A673 (cell line): ENCODE data around the gene CCDC88C. TPM values are rescaled to one million over a fixed set of nuclear protein-coding genes. Genes with fewer than 3 reads are reported as not detected.

Experiments used
- BruUV-seq: library from RNA; stranded (reverse); fragments of 400-500 nt; replicated peaks from 2 replicates; lab custom pipeline; 2021; lab: Mats Ljungman, UMichigan
- CTCF ChIA-PET: fragments of 300-600 bp; sonication (Branson Sonifier 250); formaldehyde crosslinking; loops from one replicate; lab custom pipeline; 2022; ENCODE audit warnings: antibody characterized with exemption; lab: Charles Lee
- POLR2A ChIA-PET: fragments of 300-600 bp; sonication (Branson Sonifier 250); formaldehyde crosslinking; loops from one replicate; lab custom pipeline; 2022; ENCODE audit warnings: antibody characterized with exemption; ENCODE audit not compliant: low non-redundant PET; lab: Charles Lee
- DNase-seq: peaks from one replicate; pipeline ENCODE4 v3.0.0-alpha.2; 2015; ENCODE audit warnings: low spot score
- H3K27ac ChIP-seq: fragments of 200-600 bp; sonication (generic); 2 replicates; pipeline ENCODE4 v1.5.1; 2016; ENCODE audit warnings: mixed run types, low read depth, mild to moderate bottlenecking, mixed read lengths, antibody characterized with exemption, low read length; ENCODE audit not compliant: poor library complexity, severe bottlenecking
- H3K27me3 ChIP-seq: fragments of 200-600 bp; sonication (generic); replicated peaks from 2 replicates; pipeline ENCODE4 v1.6.1; 2017; ENCODE audit warnings: mixed run types, low read depth, mild to moderate bottlenecking, mixed read lengths, antibody characterized with exemption, low read length; ENCODE audit not compliant: insufficient read depth, poor library complexity
- H3K36me3 ChIP-seq: fragments of 200-600 bp; sonication (generic); 2 replicates; pipeline ENCODE4 v1.6.1; 2016; ENCODE audit warnings: mixed run types, mild to moderate bottlenecking, mixed read lengths, antibody characterized with exemption, low read length; ENCODE audit not compliant: insufficient read depth, poor library complexity, severe bottlenecking
- H3K4me1 ChIP-seq: fragments of 200-600 bp; sonication (generic); 2 replicates; pipeline ENCODE4 v1.6.1; 2017; ENCODE audit warnings: mixed run types, mild to moderate bottlenecking, mixed read lengths, antibody characterized with exemption, low read length; ENCODE audit not compliant: insufficient read depth, poor library complexity, severe bottlenecking
- H3K4me3 ChIP-seq: fragments of 200-600 bp; sonication (generic); 2 replicates; pipeline ENCODE4 v1.5.1; 2016; ENCODE audit warnings: low read depth, mixed run types, mild to moderate bottlenecking, mixed read lengths, low read length; ENCODE audit not compliant: poor library complexity, severe bottlenecking
- H3K9me3 ChIP-seq: fragments of 200-600 bp; sonication (generic); 2 replicates; pipeline ENCODE4 v1.6.1; 2016; ENCODE audit warnings: mixed run types, low read depth, mild to moderate bottlenecking, mixed read lengths, antibody characterized with exemption, low read length; ENCODE audit not compliant: poor library complexity, severe bottlenecking
- CTCF ChIP-seq: fragments of 300-800, 200-600 bp; sonication (generic); conservative IDR thresholded peaks from 2 replicates; pipeline ENCODE4 v1.5.1; 2017; ENCODE audit warnings: low read depth, mild to moderate bottlenecking, antibody characterized with exemption, low read length, moderate library complexity, mixed read lengths
- EZH2 ChIP-seq: fragments of 200-600 bp; sonication (generic); IDR thresholded peaks from 2 replicates; pipeline ENCODE4 v1.6.1; 2017; ENCODE audit warnings: borderline replicate concordance, low read depth, mild to moderate bottlenecking, mixed read lengths, antibody characterized with exemption, low read length; ENCODE audit not compliant: poor library complexity, severe bottlenecking
- intact Hi-C: fragments of 100-400 bp; cut with micrococcal nuclease; formaldehyde crosslinking; loops from one replicate; pipeline ENCODE4 v1.10.0; 2022; ENCODE audit not compliant: unreplicated experiment
- total RNA-seq: library from RNA; stranded (reverse); gene quantifications from 2 replicates; pipeline ENCODE4 v1.2.3, GENCODE V29; 2021

CCDC88C gene
- total RNA-seq, 1 experiment from 2014 or later = 49.1 TPM

GRCh38 chr14:91238085-91238484, 179.5 kb downstream of the CCDC88C start:
- Histone ChIP-seq H3K36me3 (no peaks in the 10 kb centered on the region), H3K4me3 (no peak overlapping the region), H3K27ac (no peak overlapping the region), H3K4me1 (peaks cover 2% of the 10 kb centered on the region), H3K27me3 (no peaks in the 10 kb centered on the region), H3K9me3 (no peaks in the 10 kb centered on the region)
- intact Hi-C loops = no loop called here
- POLR2A ChIA-PET = no interaction called here
- CTCF ChIA-PET = no interaction called here
- DNase-seq = no peak
- BruUV-seq = no TSS peak
- TF ChIP-seq EZH2 (no peak), CTCF (no peak)

- ChIA-PET CTCF (no interaction called here), POLR2A (no interaction called here)
- H3K27ac ChIP-seq = no peak overlapping the region
- no peak for DNase-seq
- H3K36me3 ChIP-seq = no peaks in the 10 kb centered on the region
- TF ChIP-seq CTCF = no peak
- TF ChIP-seq EZH2 = no peak
- no peaks in the 10 kb centered on the region for H3K9me3 ChIP-seq
- no peaks in the 10 kb centered on the region for H3K27me3 ChIP-seq
- no peaks in the 10 kb centered on the region for H3K4me1 ChIP-seq
- no peak overlapping the region for H3K4me3 ChIP-seq
- intact Hi-C loops = no loop called here
- no TSS peak for BruUV-seq
These were observed 180.4 kb downstream of the CCDC88C start for GRCh38 chr14:91237219-91237618.

- no peak overlapping the region for H3K27ac ChIP-seq
- BruUV-seq = no TSS peak
- intact Hi-C loops = no loop called here
- H3K9me3 ChIP-seq = no peaks in the 10 kb centered on the region
- no peaks in the 10 kb centered on the region for H3K36me3 ChIP-seq
- POLR2A ChIA-PET = no interaction called here
- no peak overlapping the region for H3K4me3 ChIP-seq
- TF ChIP-seq EZH2 (no peak), CTCF (no peak)
- H3K4me1 ChIP-seq = no peaks in the 10 kb centered on the region
- no peaks in the 10 kb centered on the region for H3K27me3 ChIP-seq
- CTCF ChIA-PET = no interaction called here
- DNase-seq = no peak
These were observed 181.8 kb downstream of the CCDC88C start for GRCh38 chr14:91235841-91236240.
